Gastrocnemius medialis (tissue), 4 donors: ENCODE results near the gene RAD51B.

ENCODE experiments used
- CTCF ChIP-seq, 5 experiments: fragments of 450-650 bp in 3 of 5; fragments of 200-600 bp in 2 of 5; sonication (generic) in 2 of 5; IDR thresholded peaks in 4 of 5; conservative IDR thresholded peaks in 1 of 5; 1 replicate in 4 of 5; 2 replicates in 1 of 5; pipeline ENCODE4 v1.5.1; 2016 to 2019; ENCODE audit warnings: antibody characterized with exemption in 5 of 5, mild to moderate bottlenecking in 3 of 5, moderate library complexity in 3 of 5
- POLR2A ChIP-seq, 2 donors: fragments of 450-650 bp; IDR thresholded peaks; one replicate each; pipeline ENCODE4 v1.6.1; 2017; ENCODE audit warnings: antibody characterized with exemption in 2 of 2, mild to moderate bottlenecking in 2 of 2, moderate library complexity in 2 of 2

- TF ChIP-seq CTCF (IDR thresholded peaks at IDR 0.05 in 4 of 5, conservative IDR thresholded peaks at IDR 0.05 in 1 of 5) (peak in 3 of 5 experiments; percentile 16 to 26 (median 25)), POLR2A (IDR thresholded peaks at IDR 0.05) (no peak)
Observed at GRCh38 chr14:68718023-68718990, 898.7 kb downstream of the RAD51B start.
